HepG2 (cell line): ENCODE results near the gene RITA1. TPM values are rescaled to one million over a fixed set of nuclear protein-coding genes. Genes with fewer than 3 reads are reported as not detected.

Experiments used
- DMAP1 ChIP-seq: IDR thresholded peaks from 2 replicates; pipeline ENCODE4 v1.6.1; 2016
- E2F2 ChIP-seq: sonication (generic); formaldehyde crosslinking; IDR thresholded peaks from 2 replicates; pipeline ENCODE4 v1.4.0; 2020; ENCODE audit warnings: missing genetic modification reagents, borderline replicate concordance
- FOXJ3 ChIP-seq: sonication (generic); formaldehyde crosslinking; IDR thresholded peaks from 2 replicates; pipeline ENCODE4 v1.4.0; 2020; ENCODE audit warnings: missing genetic modification reagents, mild to moderate bottlenecking, borderline replicate concordance
- GPN1 ChIP-seq: sonication (generic); formaldehyde crosslinking; IDR thresholded peaks from 2 replicates; pipeline ENCODE4 v1.5.1; 2020; ENCODE audit warnings: missing genetic modification reagents, borderline replicate concordance
- HOXA3 ChIP-seq: sonication (generic); formaldehyde crosslinking; IDR thresholded peaks from 2 replicates; pipeline ENCODE4 v1.5.0; 2020; ENCODE audit warnings: missing genetic modification reagents
- MXI1 ChIP-seq: IDR thresholded peaks from 3 replicates; pipeline ENCODE4 v1.6.1; 2012; ENCODE audit warnings: low read depth, low read length, inconsistent platforms, borderline replicate concordance
- NCOR1 ChIP-seq: fragments of 200-600 bp; sonication (generic); IDR thresholded peaks from 2 replicates; pipeline ENCODE4 v1.7.0; 2017; ENCODE audit warnings: antibody characterized with exemption, low read length, borderline replicate concordance
- NFIC ChIP-seq: IDR thresholded peaks from 2 replicates; pipeline ENCODE4 v1.6.1; 2012; ENCODE audit warnings: mild to moderate bottlenecking, low read length, inconsistent platforms
- NFYC ChIP-seq: IDR thresholded peaks from 2 replicates; pipeline ENCODE4 v1.6.1; 2016; ENCODE audit warnings: missing genetic modification reagents, missing compliant biosample characterization
- NR2F1 ChIP-seq, 2 experiments: fragments of 450-650 bp in 1 of 2; formaldehyde crosslinking in 1 of 2; IDR thresholded peaks; 2 replicates each; pipeline versions ENCODE4 v1.5.0 to v1.6.1; 2016 to 2020; ENCODE audit warnings: mild to moderate bottlenecking in 1 of 2, missing compliant biosample characterization in 1 of 2, missing genetic modification reagents in 1 of 2, moderate library complexity in 1 of 2
- NR2F2 ChIP-seq: IDR thresholded peaks from 2 replicates; pipeline ENCODE4 v1.6.1; 2012; ENCODE audit warnings: low read depth, inconsistent platforms, borderline replicate concordance
- RFX3 ChIP-seq: IDR thresholded peaks from 2 replicates; pipeline ENCODE4 v1.6.1; 2016; ENCODE audit warnings: missing biosample characterization, missing genetic modification reagents
- SMC3 ChIP-seq: IDR thresholded peaks from 2 replicates; pipeline ENCODE4 v1.6.1; 2011; ENCODE audit warnings: low read length, improper control_type of control experiment
- THAP11 ChIP-seq: IDR thresholded peaks from 2 replicates; pipeline ENCODE4 v1.6.1; 2016; ENCODE audit warnings: missing biosample characterization, missing genetic modification reagents
- ZNF12 ChIP-seq: sonication (generic); formaldehyde crosslinking; IDR thresholded peaks from 2 replicates; pipeline ENCODE4 v1.5.0; 2020; ENCODE audit warnings: missing genetic modification reagents
- ZNF207 ChIP-seq: fragments of 450-650 bp; IDR thresholded peaks from 2 replicates; pipeline ENCODE4 v1.6.1; 2016; ENCODE audit warnings: antibody characterized with exemption, borderline replicate concordance
- ZNF503 ChIP-seq: sonication (generic); formaldehyde crosslinking; IDR thresholded peaks from 2 replicates; pipeline ENCODE4 v1.4.0; 2020; ENCODE audit warnings: missing genetic modification reagents
- ZNF563 ChIP-seq: sonication (generic); formaldehyde crosslinking; IDR thresholded peaks from 2 replicates; pipeline ENCODE4 v1.8.0; 2022; ENCODE audit warnings: mild to moderate bottlenecking, moderate library complexity, missing genetic modification reagents
- ZNF644 ChIP-seq: IDR thresholded peaks from 2 replicates; pipeline ENCODE4 v1.6.1; 2016; ENCODE audit warnings: low read depth
- ZNF709 ChIP-seq: sonication (generic); formaldehyde crosslinking; IDR thresholded peaks from 2 replicates; pipeline ENCODE4 v1.5.0; 2020; ENCODE audit warnings: mild to moderate bottlenecking, missing genetic modification reagents
- ZSCAN20 ChIP-seq: sonication (generic); formaldehyde crosslinking; IDR thresholded peaks from 2 replicates; pipeline ENCODE4 v1.4.0; 2020; ENCODE audit warnings: missing genetic modification reagents, mild to moderate bottlenecking, borderline replicate concordance
- ZSCAN29 ChIP-seq: sonication (generic); formaldehyde crosslinking; conservative IDR thresholded peaks from 2 replicates; pipeline ENCODE4 v1.4.0; 2020; ENCODE audit warnings: mild to moderate bottlenecking, missing genetic modification reagents
- polyA plus RNA-seq, 8 experiments: library from polyadenylated mRNA; depleted of rRNA in 3 of 8; stranded (reverse) in 7 of 8; unstranded in 1 of 8; fragments of >200 nt; fragmentation: Illumina TruSeq in 4 of 8; extraction: Trizol in 4 of 8; gene quantifications; 2 replicates each; pipeline versions ENCODE4 v1.2.1 to v1.2.3, GENCODE V29; 2011 to 2016; ENCODE audit warnings: low read depth in 4 of 8, missing spikeins in 1 of 8, mixed read lengths in 1 of 8; ENCODE audit not compliant: insufficient read depth in 1 of 8
- total RNA-seq, 5 experiments: library from RNA; depleted of rRNA; stranded (reverse); fragments of >200 nt; fragmentation: Illumina TruSeq; extraction: Trizol; gene quantifications; 2 replicates each; pipeline ENCODE4 v1.2.3, GENCODE V29; 2016; ENCODE audit warnings: low read depth in 1 of 5
- TF ChIP-seq, protein P1 (sequence below): IDR thresholded peaks from 2 replicates; pipeline ENCODE4 v1.6.1; 2012; ENCODE audit warnings: low read depth, low read length, improper control_type of control experiment
- TF ChIP-seq, protein P2 (sequence below): sonication (generic); formaldehyde crosslinking; IDR thresholded peaks from 2 replicates; pipeline ENCODE4 v1.4.0; 2020; ENCODE audit warnings: mild to moderate bottlenecking, missing genetic modification reagents

The RITA1 gene
- total and polyA plus RNA-seq, 2 of the 13 experiments (the other 11 are each of a cell fraction or from before 2014, with no cell fraction given): 12.4 to 28.9 TPM

DNA sequence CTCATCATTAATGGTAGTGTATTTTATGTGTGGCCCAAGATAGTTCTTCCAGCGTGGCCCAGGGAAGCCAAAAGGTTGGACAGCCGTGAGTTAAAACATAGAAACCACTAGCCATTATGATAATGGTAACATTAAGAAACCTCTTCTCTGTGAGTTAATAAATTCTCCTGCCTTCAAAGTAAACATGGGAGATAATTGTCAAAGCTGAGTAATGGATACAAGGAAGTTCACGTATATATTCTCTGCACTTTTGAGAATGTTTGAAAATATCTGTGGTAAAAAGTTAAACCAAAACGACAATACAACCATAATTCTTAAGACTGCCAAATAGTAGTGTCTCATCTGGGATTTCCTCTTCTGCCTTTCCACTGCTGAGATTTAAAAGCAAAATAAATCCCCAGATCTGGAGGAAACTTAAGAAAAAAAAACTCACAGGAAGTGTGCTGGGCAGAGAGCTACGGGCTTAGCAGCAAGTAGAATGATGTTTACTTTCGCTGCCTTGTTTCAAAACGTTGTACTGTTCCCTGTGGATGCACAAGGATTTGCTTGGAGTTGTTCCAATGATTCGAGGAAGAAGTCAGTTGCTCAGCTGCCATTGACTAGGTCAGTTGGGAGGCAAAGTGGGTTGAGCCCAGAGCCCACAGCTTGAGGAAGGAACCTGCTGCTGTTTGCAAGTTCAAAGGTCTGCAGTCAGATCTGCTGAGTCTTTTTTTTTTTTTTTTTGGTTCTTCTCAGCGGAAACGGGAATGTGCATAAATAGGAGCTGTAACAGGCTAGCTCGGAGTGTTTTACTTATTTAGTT is 37.4 kb downstream of the RITA1 start (continued):
- TF ChIP-seq THAP11: peak; percentile 52; the same call in 1 of the 2 replicates
- no peak for TF ChIP-seq GPN1
- TF ChIP-seq ZNF563: no peak
- TF ChIP-seq RFX3 (CRISPR knock-in tag): no peak
- peak; percentile 71; the same call in 1 of the 2 replicates for TF ChIP-seq ZNF12 (CRISPR knock-in tag)
- no peak for TF ChIP-seq ZSCAN20
- TF ChIP-seq DMAP1 (CRISPR knock-in tag): peak; percentile 44; the same call in 1 of the 2 replicates
- TF ChIP-seq NR2F1 (CRISPR knock-in tag; IDR thresholded peaks at IDR 0.05): 0 out of 4 replicates have a peak, but pooled peaks of 1 of the 2 experiments have one; percentile 5
- TF ChIP-seq ZSCAN29 (CRISPR knock-in tag): 0 out of 2 replicates have a peak, but pooled peaks have one; percentile 69
- no peak; the same call in 1 of the 2 replicates for TF ChIP-seq NFYC (CRISPR knock-in tag)
- peak; percentile 81 for TF ChIP-seq ZNF644 (CRISPR knock-in tag)
- no peak for TF ChIP-seq E2F2 (CRISPR knock-in tag)
- TF ChIP-seq HOXA3 (CRISPR knock-in tag): peak; percentile 60; the same call in 1 of the 2 replicates
- TF ChIP-seq, protein P1, sequence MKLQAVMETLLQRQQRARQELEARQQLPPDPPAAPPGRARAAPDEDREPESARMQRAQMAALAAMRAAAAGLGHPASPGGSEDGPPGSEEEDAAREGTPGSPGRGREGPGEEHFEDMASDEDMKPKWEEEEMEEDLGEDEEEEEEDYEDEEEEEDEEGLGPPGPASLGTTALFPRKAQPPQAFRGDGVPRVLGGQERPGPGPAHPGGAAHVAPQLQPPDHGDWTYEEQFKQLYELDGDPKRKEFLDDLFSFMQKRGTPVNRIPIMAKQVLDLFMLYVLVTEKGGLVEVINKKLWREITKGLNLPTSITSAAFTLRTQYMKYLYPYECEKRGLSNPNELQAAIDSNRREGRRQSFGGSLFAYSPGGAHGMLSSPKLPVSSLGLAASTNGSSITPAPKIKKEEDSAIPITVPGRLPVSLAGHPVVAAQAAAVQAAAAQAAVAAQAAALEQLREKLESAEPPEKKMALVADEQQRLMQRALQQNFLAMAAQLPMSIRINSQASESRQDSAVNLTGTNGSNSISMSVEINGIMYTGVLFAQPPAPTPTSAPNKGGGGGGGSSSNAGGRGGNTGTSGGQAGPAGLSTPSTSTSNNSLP: no peak
- TF ChIP-seq, protein P2, sequence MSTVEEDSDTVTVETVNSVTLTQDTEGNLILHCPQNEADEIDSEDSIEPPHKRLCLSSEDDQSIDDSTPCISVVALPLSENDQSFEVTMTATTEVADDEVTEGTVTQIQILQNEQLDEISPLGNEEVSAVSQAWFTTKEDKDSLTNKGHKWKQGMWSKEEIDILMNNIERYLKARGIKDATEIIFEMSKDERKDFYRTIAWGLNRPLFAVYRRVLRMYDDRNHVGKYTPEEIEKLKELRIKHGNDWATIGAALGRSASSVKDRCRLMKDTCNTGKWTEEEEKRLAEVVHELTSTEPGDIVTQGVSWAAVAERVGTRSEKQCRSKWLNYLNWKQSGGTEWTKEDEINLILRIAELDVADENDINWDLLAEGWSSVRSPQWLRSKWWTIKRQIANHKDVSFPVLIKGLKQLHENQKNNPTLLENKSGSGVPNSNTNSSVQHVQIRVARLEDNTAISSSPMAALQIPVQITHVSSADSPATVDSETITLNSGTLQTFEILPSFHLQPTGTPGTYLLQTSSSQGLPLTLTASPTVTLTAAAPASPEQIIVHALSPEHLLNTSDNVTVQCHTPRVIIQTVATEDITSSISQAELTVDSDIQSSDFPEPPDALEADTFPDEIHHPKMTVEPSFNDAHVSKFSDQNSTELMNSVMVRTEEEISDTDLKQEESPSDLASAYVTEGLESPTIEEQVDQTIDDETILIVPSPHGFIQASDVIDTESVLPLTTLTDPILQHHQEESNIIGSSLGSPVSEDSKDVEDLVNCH (CRISPR knock-in tag): no peak
- no peak for TF ChIP-seq ZNF709 (CRISPR knock-in tag)
- TF ChIP-seq ZNF503 (CRISPR knock-in tag): no peak
- TF ChIP-seq SMC3: peak; percentile 27; the same call in 1 of the 2 replicates
- TF ChIP-seq ZNF207: no peak
- 0 out of 2 replicates have a peak, but pooled peaks have one; percentile 21 for TF ChIP-seq FOXJ3 (CRISPR knock-in tag)
- TF ChIP-seq NR2F2: no peak
- peak; percentile 35; the same call in 1 of the 2 replicates for TF ChIP-seq NCOR1
- TF ChIP-seq NFIC: no peak; the same call in 1 of the 2 replicates
- TF ChIP-seq MXI1: 0 out of 3 replicates have a peak, but pooled peaks have one; percentile 12
